Midbrain (tissue), 1 donor: ENCODE results near the gene IFFO2.

ENCODE experiments used
- DNase-seq: peaks from one replicate; lab custom pipeline; 2025; lab: John Stamatoyannopoulos, UW

The IFFO2 gene

GRCh38 chr1:18936814-18937481 lies 19.5 kb downstream of the IFFO2 start:
- DNase-seq, result no peak

DNA sequence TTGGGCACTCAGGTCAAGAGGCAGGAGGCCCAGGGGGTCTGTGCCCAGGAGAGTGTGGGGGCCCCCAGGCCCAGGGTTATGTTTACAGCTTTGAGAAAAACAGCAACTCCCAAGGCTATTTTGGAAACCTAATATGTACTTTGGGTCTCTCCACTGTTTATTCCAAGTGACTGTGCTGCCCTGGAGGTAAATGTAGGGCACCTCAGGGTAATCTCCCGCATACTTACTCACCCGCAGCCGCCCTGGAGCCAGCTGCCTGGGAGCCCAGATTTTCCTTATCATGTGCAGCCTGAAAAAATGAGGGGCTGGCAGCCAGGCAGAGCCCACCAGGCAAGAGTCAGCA lies 20.0 kb downstream of the IFFO2 start:
- DNase-seq, result no peak

DNA sequence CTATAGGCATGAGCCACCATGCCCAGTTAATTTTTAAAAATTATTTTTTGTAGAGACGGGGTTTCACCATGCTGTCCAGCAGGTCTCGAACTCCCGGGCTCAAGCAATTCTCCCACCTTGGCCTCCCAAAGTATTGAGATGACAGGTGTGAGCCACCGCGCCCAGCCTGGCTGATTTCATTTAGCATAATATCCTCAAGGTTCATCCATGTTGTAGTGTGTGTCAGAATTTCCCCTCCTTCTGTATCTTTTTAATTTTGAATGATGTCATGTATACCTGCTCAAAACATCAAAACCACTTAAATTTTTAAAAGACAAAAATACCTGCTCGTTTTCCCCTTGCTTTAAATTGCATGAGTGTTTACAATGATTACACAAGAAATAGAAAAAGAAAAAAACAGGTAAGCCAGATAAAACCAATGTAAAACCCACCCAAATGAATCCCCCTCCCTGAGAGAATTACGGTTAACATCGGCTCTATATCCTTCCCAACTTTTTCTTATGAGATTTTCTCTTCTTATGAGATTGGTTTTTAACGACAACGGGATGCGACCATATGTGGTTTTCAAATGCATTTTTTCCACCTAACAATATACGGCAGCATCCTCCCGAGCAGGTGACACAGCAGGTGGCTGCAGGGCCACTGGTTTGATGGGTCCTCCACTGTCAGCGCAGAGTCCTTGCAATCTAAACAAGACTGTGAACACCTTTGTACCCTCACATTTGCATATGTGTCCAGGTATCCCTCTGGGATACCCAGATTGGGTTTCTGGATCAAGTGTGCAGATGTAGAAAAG lies 22.1 kb downstream of the IFFO2 start:
- DNase-seq, result no peak

- no peak for DNase-seq
Observed at GRCh38 chr1:18932879-18933278, 23.6 kb downstream of the IFFO2 start.

DNA sequence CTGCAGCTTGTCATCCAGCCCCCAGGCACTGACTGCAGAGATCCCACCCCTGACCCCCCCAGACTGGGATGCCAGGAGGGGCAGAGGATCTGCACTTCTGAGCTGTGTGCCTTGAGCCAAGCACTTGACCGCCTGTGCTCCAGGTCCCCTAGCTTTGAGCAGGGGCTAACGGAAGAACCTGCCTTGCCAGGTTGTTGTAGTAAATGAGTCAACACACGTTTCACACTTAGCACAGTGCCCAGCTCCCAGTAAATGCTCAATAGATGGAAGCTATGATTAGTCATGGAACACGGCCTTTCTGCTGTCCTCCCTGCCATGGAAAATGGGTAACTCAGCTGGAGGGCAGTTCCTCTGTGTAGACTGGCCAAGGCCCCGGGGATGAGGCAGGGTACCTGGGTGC lies 24.1 kb downstream of the IFFO2 start:
- no peak for DNase-seq

DNA sequence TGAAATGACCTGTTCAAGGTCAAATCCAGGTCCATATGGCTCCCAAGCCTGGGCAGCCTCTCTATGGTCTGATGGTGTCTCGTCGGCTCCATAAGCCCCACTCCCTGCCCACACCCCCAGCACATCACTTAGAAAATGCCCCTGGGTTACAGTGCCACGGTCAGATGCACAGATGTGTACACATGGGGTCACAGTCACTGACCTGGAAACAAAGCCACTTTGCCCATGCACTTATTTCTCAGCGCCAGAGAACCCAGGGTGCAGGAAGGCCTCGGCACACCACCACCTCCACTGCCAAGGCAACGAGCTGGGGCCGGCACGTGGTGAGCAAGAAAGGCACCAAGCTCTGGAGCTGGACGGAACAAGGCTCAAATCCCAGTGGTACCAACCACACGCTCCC lies 24.7 kb downstream of the IFFO2 start:
- no peak for DNase-seq

DNA sequence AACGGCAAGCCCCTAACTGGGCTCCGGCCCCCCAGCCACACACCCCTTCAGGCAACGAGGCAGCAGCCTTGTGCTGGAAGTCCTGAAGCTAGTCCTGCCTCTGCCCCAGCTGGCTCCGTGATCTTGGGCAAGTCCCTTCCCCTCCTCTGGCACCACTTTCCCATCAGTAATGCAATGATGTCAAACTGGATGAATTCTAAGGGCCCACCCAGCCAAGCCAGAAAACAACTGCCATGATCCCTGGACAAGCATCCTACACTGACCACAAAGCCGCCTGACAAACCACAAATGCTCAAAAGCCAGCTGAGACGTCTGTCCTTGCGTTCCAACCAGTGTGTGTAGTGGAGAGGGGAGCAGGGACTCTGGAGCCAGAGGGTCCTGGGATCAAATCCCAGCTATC lies 26.8 kb downstream of the IFFO2 start:
- no peak for DNase-seq

GRCh38 chr1:18928985-18929384 lies 27.5 kb downstream of the IFFO2 start:
- no peak for DNase-seq

GRCh38 chr1:18928406-18928805 lies 28.1 kb downstream of the IFFO2 start:
- DNase-seq, result no peak

DNA sequence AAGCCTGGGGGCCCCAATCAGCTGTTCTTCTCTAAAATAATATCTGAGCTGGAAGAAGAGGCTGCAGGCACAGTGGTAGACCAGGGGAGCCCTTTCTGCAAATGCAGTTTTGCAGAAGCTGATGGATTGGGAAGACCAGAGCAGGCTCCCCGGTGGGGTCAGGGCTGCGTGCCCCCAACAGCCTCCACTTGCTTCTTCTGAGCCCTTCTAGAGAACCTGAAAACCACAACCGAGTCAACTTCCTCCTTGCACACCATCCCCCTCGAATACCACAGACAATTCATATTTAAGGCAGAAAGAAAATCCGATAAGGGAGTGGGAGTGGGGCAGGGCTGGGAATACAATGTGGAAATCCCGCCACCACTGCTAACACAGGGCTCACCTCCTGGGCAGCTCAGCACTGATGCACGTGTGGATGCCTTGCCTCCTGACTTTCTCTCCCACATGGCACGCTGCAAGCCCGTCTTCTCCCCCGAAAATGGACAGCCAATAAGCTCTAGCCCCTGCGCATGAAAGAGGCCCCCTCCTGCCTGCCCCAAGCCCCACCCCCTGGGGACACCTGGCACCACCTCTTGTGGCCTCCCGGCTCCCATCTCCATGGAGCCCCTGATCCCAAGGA lies 28.7 kb downstream of the IFFO2 start:
- no peak for DNase-seq

DNA sequence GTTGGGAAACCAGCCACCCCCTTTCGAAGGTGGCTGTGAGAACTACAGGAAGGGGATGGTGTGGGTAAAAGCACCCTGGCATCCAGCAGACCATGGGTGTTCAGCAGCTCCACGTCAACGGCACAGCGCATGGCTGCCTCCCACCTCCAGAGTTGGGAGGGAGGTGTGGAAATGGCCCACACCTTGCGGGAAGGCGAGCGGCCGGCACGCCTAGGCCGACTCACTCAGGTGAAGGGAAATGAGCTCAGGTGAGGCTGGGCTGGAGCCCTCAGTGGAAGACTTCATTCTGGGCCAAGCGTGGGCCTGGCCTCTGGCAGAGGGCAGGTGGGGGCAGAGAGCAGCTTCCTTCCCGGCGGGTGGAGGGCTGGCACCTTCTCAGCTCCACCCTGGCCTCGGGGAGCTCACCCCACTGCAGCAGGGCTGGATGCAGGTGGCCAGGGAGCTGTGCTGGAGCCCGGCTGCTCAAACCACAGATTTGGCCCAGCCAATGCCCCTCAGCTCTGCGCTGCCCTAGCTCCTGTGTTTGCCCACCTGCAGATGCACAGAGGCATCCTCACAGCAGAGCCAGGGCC lies 29.3 kb downstream of the IFFO2 start:
- no peak for DNase-seq

- DNase-seq, result no peak
Observed at GRCh38 chr1:18926315-18927081, 30.0 kb downstream of the IFFO2 start.

- no peak for DNase-seq
Observed at GRCh38 chr1:18925279-18925678, 31.2 kb downstream of the IFFO2 start.

DNA sequence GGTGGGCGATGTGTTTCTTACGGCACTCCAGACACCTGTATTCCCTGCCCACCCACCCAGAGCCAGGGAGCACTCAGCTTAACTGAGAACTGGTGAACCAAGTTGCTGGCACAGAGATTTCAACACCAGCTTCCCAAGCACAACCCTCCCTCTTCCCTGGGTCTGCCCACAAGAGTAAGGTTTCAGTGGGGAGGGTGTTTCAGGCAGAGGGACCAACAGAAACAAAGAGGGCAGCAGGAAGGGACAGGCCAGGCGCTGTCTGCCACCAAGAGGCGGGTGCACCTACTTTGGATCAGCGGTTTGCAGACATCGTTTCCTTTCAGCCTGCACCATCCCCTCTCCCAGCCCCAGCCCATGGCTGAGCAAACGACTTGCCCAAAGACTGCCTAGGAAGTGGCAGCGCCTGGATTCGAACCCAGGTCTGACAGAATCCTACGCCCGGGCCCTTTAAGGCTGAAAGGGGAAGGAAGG lies 32.2 kb downstream of the IFFO2 start:
- peak; percentile 17 for DNase-seq

DNA sequence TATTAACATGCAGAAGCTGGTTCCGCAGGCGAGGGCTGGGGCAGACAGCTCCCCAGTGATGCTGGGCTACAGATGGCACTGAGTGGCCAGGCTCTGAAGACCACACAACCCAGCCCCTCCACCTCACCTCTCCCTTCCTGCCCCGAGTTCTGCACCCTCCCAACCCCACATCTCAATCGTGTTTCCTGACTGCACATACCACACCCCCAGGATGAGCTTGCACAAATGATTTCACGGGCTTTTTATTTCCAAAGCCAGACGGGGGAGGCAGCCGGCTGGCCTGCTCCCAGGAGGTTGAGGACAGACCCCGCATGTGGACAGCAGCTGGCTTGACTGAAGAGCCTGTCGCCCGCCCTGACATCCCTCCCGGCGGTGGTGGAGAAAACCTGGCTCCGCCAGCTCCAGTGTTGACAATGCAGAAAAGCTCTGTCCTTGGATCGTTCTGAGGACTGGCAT lies 32.7 kb downstream of the IFFO2 start:
- DNase-seq, result no peak

GRCh38 chr1:18922848-18923755 lies 33.4 kb downstream of the IFFO2 start:
- no peak for DNase-seq

- peak; percentile 86 for DNase-seq
Observed at GRCh38 chr1:18922319-18922726, 34.2 kb downstream of the IFFO2 start.

DNA sequence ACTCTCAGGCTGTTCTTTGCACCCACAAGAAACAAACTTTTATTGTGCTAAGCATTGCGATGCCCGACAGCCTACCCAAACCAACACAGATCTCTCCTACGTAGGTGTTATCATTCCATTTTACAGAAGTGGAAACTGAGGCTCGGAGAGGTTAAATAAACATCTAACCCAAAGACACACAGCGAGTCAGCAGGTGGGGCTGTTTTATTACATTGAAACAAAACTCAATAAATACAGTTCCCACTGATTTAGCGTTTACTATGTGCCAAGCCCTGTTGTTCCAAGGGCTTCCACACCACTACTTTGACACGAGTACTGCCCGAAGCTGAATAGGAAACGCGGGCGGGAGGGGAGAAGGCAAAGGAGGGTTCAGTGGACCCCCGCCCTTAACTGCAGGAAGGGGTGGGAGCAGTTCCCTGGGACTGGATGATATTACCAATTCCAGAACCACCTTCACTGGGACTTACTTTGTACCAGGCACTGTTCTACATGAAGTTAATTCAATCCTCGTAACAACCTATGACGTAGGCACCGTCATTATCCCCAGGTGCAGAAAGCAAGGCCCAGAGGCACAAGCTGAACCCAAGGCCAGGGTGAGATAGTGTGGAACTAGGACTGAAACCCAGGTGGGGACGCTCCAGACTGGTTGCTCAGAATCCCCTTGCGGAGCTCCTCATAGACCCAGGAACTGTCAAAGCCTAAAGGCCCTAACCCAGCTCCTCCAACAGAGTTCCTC lies 34.8 kb downstream of the IFFO2 start:
- DNase-seq, result no peak

GRCh38 chr1:18920931-18921330 lies 35.5 kb downstream of the IFFO2 start:
- DNase-seq, result no peak

DNA sequence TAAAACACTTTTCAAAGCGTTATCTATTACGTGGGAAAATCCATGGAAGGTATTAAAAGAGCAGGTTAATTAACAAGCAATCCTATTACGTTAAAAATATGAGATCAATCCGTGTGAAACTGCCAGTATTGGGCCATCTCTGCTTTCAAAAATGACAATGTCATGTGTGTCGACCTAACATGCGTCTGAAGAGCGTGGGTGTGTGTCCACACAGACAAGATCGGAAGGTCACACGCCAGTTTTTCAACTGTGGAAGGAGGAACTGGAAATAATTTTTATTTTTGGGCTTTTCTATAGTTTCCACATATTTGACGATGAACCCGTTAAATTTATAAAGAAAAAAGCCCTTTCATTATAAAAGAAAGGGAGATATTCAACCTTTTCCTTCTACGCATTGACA lies 36.5 kb downstream of the IFFO2 start:
- no peak for DNase-seq
